Adrenal gland (tissue), 5 donors: ENCODE results near the gene DGKQ.

Experiments used
- CTCF ChIP-seq, 6 experiments: fragments of 450-650 bp in 4 of 6; fragments of 200-600 bp in 2 of 6; sonication (generic) in 1 of 6; IDR thresholded peaks; 1 replicate in 5 of 6; 2 replicates in 1 of 6; pipeline versions ENCODE4 v1.5.1 to v1.8.0; 2016 to 2021; ENCODE audit warnings: antibody characterized with exemption in 6 of 6, mild to moderate bottlenecking in 2 of 6, moderate library complexity in 1 of 6
- POLR2A ChIP-seq, 2 donors: fragments of 450-650 bp; IDR thresholded peaks; one replicate each; pipeline ENCODE4 v1.6.1; 2017; ENCODE audit warnings: antibody characterized with exemption in 2 of 2, mild to moderate bottlenecking in 2 of 2, moderate library complexity in 1 of 2
- donor health status: DM: no; HTN: no; CAD: no.

GRCh38 chr4:961351-962230 lies 11.8 kb downstream of the DGKQ start:
- TF ChIP-seq CTCF (IDR thresholded peaks at IDR 0.05) (no peak), POLR2A (IDR thresholded peaks at IDR 0.05) (no peak)
